Subcutaneous abdominal adipose tissue (tissue), 5 donors: Measurements from ENCODE around the gene ASIC3.

Experiments
- H3K27ac ChIP-seq: one replicate; pipeline ENCODE4 v1.7.0; 2013; ENCODE audit warnings: low read depth, mild to moderate bottlenecking, inconsistent platforms, low read length, moderate library complexity
- H3K27me3 ChIP-seq, 5 donors: one replicate each; pipeline ENCODE4 v1.7.0; 2013; ENCODE audit warnings: low read length in 5 of 5, inconsistent platforms in 1 of 5; ENCODE audit not compliant: control insufficient read depth in 5 of 5, insufficient read depth in 4 of 5
- H3K36me3 ChIP-seq, 5 donors: one replicate each; pipeline ENCODE4 v1.7.0; 2013; ENCODE audit warnings: low read length in 5 of 5; ENCODE audit not compliant: control insufficient read depth in 5 of 5, insufficient read depth in 5 of 5
- H3K4me1 ChIP-seq, 5 donors: one replicate each; pipeline ENCODE4 v1.7.0; 2013; ENCODE audit warnings: low read length in 5 of 5, mild to moderate bottlenecking in 3 of 5, moderate library complexity in 1 of 5; ENCODE audit not compliant: control insufficient read depth in 5 of 5, insufficient read depth in 5 of 5
- H3K4me3 ChIP-seq, 5 donors: one replicate each; pipeline ENCODE4 v1.7.0; 2013; ENCODE audit warnings: low read length in 5 of 5, low read depth in 1 of 5
- H3K9ac ChIP-seq, 5 donors: one replicate each; pipeline ENCODE4 v1.7.0; 2013; ENCODE audit warnings: low read length in 5 of 5, mild to moderate bottlenecking in 4 of 5, moderate library complexity in 3 of 5
- H3K9me3 ChIP-seq, 5 donors: one replicate each; pipeline ENCODE4 v1.7.0; 2013; ENCODE audit warnings: low read length in 5 of 5; ENCODE audit not compliant: control insufficient read depth in 5 of 5
- donor health status: healthy.
- donor health status: healthy.
- donor health status: healthy.
- donor health status: healthy.
- donor health status: healthy.

Gene ASIC3

DNA sequence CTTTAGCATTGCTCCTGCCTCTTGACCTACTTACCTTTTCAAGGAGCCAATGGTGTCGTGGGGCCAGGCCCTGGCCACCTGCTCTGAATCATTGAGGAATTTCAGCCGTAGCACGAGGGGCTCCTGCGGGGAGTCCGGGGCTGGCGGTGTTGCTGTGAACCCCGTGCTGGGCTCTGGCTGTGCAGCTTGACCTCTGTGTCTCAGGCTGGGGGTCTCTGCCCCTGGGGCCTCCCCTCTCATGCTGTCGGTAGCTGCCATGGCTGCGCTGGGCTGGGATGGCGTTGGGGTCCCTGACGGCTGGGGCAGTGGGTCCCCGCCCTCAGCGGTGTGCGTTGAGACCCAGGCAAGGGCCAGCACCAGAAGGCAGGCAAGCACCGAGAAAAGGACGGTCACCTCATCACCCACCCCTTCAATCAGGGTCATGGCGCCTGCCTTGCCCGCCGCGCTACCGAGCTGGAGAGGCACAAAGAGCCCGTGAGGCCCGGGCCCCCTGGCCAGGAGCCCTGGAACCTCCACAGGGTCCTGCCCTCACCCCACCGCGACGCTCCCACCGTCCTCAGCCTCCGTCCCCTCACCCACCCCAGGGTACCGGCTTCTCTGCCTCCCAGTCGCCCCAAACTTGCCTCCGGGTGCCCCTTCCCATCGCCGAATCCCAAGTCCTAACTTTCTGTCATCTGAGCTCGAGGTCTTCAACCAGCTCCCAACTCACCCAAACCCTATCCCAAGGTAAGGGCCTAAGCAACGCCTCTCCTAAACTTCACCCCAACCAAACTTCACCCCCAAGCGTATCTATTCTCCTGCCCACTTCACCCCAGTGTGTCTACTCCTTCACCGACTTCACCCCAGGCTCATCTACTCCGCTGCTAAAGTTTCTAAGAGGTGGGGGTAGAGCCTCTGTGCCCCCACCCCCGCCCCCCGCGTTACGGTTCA, 34.1 kb downstream of the ASIC3 start:
- peaks cover 0 to 7% (median 0%) of the 10 kb centered on the region in 5 donors for H3K36me3 ChIP-seq
- peak overlapping the region; percentile 38 to 86 (median 82) for H3K9ac ChIP-seq
- H3K9me3 ChIP-seq: no peaks in the 10 kb centered on the region
- H3K4me1 ChIP-seq: peaks cover 4 to 72% (median 61%) of the 10 kb centered on the region in 5 donors
- no peaks in the 10 kb centered on the region for H3K27me3 ChIP-seq
- peak overlapping the region; percentile 66 to 95 (median 80) for H3K4me3 ChIP-seq
- H3K27ac ChIP-seq: peak overlapping the region; percentile 94

DNA sequence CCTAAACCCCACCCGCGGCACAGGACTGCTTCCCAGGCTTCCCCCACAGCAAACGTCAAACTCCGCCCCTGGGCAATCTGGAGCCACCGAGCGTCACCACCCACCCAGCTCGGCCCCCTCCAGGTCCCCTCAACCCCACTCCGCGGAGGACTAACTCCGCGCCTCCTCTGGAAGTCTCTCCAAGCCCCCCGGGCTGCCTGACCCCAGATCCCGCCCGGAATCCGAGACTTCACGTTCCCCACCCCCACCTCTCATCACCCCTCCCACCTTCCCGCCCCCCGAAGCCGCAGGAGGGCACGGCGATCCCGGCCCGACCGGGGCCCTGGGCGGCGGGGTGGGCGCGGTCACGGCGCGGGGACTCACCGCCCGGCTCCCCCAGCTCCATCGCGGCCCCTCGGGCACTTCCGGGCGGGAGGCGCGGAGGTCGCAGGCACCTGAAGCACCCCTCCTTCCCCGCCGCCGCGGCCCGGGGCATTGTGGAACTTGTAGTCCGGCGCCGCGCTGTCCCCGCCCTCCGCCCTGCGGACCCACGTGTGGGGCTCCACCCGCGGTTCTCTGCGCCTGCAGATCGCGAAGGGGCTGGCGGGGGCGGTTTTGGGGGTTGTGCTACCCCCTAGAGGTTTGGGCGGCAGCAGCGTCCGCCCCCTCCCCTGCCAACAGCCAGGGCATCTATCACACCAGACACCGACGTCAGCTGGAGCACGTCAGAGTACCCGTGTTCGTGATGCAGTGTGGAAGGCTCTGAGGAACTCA, 34.9 kb downstream of the ASIC3 start, which contains the start of gene TMUB1:
Gene TMUB1 (minus strand): TSS at position 423 of the 753 bp plus-strand sequence. CDS start 930 bp downstream, outside the sequence.
- Histone ChIP-seq H3K9me3 (no peaks in the 10 kb centered on the region), H3K4me3 (peak within 1 kb of the TSS; percentile 66 to 95 (median 72)), H3K9ac (peak within 1 kb of the TSS; percentile 38 to 86 (median 82)), H3K36me3 (peaks cover 0 to 4% (median 0%) of the 10 kb centered on the region in 5 donors), H3K27ac (peak within 1 kb of the TSS; percentile 94), H3K4me1 (peaks cover 8 to 75% (median 67%) of the 10 kb centered on the region in 5 donors), H3K27me3 (no peaks in the 10 kb centered on the region)

DNA sequence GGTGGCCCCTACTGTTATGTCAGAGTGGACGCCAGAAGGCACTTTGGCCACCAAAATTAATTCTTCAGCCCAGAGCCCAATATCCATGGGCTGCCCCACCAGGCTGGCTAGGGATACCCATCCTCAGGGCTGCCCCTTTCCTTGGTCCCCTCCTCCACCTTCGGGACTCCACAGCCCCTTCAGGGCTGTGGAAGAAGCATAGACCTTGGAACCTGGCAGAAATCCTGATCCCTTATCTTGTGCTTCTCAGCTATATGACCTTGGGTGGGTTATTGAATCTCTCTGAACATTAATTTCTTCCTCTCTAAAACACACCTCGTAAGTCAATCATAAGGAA, 35.5 kb downstream of the ASIC3 start:
- Histone ChIP-seq H3K9ac (peak overlapping the region in 2 of 5 donors; percentile 28 to 30), H3K36me3 (peaks cover 0 to 4% (median 0%) of the 10 kb centered on the region in 5 donors), H3K27me3 (no peaks in the 10 kb centered on the region), H3K4me3 (peak overlapping the region; percentile 10 to 95 (median 71)), H3K4me1 (peaks cover 8 to 75% (median 67%) of the 10 kb centered on the region in 5 donors), H3K27ac (no peak overlapping the region), H3K9me3 (no peaks in the 10 kb centered on the region)

DNA sequence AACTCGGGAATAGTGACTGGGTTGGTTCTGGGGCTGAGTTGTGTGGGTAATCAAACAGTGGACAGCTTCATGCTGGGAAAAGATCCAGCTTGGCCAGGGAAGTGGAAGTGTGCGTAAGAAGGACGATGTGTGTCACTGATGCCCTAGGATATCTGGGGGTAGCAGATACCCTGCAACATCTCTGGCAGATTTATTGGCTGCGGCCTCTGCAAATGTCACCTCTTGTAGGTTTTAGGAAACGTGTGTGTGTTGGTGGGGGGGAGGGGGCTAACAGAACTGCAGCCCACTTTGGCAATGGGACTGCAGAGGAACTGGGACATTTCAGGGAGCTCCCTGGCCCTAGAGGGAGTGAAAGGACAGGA, 37.0 kb downstream of the ASIC3 start:
- Histone ChIP-seq H3K36me3 (no peaks in the 10 kb centered on the region), H3K4me3 (peak overlapping the region in 4 of 5 donors; percentile 57 to 72 (median 63))

DNA sequence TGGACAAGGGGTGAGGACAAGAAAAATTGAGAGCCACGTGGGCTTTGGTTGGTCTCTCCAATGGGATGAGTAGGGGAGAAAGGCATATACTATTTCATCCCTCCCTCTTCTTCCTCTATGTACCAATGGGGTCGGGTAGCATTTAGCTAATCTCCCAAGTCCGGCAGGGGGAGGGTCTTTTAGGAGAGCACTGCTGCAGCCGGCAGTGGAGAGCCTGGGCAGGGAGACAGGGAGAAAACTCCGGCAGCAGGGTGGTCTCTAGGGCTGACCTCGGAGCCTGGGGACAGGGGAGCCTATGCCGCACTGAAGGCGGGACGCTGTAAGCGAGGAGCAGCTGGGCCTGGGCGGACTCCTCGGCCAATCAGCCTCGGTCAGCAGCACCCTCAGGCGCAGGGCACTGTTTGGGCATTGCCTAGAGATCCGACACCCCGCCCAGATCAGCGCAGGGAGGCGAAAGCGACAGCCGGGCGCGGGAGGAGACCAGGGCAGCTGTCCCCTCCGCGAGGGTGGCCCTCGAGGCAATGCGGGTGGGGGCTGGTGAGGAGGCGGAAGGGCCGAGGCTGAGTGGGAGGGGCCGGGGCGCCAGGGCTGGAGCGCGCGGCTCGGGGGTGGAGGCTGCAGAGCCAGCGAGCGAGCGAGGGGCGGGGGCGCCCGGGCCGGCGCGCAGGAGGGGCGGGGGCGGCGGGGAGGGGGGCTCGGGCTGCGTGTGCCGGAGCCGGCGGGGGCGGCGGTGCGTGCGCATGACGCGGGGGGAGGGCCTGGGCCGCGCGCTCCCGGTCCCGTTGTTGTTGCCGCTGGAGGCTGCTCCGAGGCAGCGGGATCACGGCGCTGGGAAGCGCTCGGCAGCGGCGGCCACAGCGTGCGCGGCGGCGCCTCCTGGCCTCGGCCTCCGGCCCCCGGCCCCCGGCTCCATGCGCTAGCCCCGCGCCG, 37.6 kb downstream of the ASIC3 start, which contains the start of gene AGAP3:
Gene AGAP3 (plus strand): TSS at position 785 of the 930 bp plus-strand sequence. CDS start 267 bp downstream, outside the sequence.
- no peaks in the 10 kb centered on the region for H3K9me3 ChIP-seq
- H3K4me1 ChIP-seq: peaks cover 13 to 78% (median 73%) of the 10 kb centered on the region in 5 donors
- H3K27ac ChIP-seq: peak within 1 kb of the TSS; percentile 99
- H3K36me3 ChIP-seq: no peaks in the 10 kb centered on the region
- H3K27me3 ChIP-seq: no peaks in the 10 kb centered on the region
- peak within 1 kb of the TSS; percentile 38 to 93 (median 77) for H3K9ac ChIP-seq
- H3K4me3 ChIP-seq: peak within 1 kb of the TSS; percentile 57 to 91 (median 77)

More for the DNA sequence above, 37.0 kb downstream of the ASIC3 start:
- Histone ChIP-seq H3K27me3 (no peaks in the 10 kb centered on the region), H3K27ac (peak overlapping the region; percentile 84), H3K4me1 (peaks cover 12 to 75% (median 69%) of the 10 kb centered on the region in 5 donors), H3K9ac (peak overlapping the region in 4 of 5 donors; percentile 32 to 76 (median 69)), H3K9me3 (no peaks in the 10 kb centered on the region)

DNA sequence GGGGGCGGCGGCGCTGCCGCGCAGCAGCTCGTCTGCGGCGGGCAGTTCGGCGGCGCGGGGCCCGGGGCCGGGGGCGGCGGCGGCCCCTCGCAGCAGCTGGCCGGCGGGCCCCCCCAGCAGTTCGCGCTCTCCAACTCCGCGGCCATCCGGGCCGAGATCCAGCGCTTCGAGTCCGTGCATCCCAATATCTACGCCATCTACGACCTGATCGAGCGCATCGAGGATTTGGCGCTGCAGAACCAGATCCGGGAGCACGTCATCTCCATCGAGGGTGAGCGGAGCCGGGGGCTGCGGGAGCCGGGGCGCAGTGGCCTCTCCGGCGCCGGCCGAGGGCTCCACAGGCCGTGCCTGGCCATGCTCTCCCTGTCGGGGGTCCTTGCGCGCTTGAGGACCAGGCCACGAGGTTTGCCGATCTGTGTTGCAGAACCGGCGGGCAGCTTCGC, 38.5 kb downstream of the ASIC3 start:
- H3K27ac ChIP-seq: peak overlapping the region; percentile 99
- peaks cover 20 to 78% (median 73%) of the 10 kb centered on the region in 5 donors for H3K4me1 ChIP-seq
- peaks cover 0 to 1% (median 0%) of the 10 kb centered on the region in 5 donors for H3K36me3 ChIP-seq
- no peaks in the 10 kb centered on the region for H3K9me3 ChIP-seq
- H3K4me3 ChIP-seq: peak overlapping the region; percentile 48 to 91 (median 77)
- no peaks in the 10 kb centered on the region for H3K27me3 ChIP-seq
- H3K9ac ChIP-seq: peak overlapping the region; percentile 38 to 93 (median 77)

DNA sequence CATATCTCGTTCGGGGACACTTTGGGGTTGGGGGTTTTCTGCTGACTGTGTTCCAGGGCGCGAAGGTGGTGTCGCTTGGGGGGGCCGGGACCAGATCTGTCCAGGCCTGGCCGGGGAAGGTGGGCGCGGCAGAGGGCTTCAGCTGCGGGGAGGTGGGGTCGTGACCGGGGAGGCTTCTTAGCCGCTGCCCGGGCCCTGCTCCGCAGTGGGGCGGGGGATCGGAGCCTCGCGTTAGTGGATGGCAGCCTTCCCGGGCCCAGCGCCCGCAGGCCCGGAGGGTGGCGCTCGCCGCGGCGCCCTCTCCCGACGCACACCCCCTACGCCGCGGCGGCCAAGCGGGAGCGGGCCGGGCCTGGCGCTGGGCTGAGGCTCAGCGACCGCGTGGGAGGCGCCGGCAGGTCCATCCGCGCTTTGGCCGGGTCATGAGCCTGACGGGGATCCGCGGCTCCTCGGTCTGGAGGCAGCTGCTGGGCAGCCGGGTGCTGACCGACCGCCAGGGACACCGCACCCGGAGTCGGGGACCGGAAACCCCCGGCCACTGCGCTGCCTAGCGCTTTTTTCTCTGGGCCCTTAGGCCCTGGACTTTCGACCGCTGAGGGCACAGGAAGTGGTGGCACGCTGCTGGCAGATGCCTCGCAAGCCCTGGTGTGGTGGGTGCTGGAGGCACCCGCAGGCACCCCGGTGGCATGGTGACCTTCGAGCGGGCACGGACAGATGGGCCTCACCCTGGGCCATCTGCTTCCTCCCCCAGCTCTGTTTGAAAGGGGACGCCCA, 39.1 kb downstream of the ASIC3 start:
- Histone ChIP-seq H3K4me1 (peaks cover 20 to 78% (median 73%) of the 10 kb centered on the region in 5 donors), H3K9me3 (no peaks in the 10 kb centered on the region), H3K27ac (peak overlapping the region; percentile 99), H3K36me3 (peaks cover 0 to 7% (median 0%) of the 10 kb centered on the region in 5 donors), H3K4me3 (peak overlapping the region; percentile 61 to 91 (median 77)), H3K9ac (peak overlapping the region; percentile 74 to 95 (median 93)), H3K27me3 (no peaks in the 10 kb centered on the region)

DNA sequence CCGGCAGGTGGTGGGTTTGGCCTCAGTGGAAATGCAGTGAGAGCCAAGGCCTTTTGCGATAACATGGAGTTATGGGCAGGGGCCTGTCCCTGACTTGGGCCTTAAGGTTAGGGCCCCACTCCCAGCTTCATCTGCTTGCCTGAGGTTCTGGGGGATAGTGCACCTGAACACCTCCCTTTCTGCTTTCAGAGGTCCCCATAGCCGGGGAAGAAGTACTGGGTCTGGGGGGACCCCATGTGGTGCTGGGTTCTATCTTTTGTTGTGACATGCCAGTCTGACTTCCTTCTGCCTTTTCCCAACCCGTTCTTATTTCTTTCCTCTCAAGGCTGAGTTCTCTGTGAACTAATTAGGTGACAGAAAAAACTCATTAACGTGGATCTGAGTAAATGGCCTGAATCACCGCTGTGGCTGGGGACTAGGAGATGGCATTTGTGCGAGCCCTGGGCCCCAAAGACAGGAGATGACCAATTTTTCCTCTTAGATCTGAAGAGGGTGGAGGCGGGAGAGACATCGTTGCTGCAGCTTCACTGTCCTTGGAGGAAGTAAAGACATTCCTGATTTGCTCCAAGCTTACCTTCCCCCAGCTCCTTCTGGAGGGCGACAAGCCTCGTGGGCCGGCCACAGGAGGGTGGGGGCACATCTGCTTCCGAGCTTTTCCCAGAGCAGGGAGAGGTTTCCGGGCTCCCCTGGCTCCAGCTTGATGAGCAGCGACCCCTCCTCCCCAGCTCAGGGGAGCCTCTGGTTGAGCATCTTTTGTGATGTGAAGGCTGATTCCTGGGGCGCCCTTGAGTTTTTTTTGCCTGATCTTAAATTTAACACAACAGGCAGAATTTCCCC, 39.9 kb downstream of the ASIC3 start:
- Histone ChIP-seq H3K27ac (peak overlapping the region; percentile 99), H3K27me3 (no peaks in the 10 kb centered on the region), H3K36me3 (peaks cover 0 to 7% (median 0%) of the 10 kb centered on the region in 5 donors), H3K9ac (peak overlapping the region; percentile 74 to 95 (median 93)), H3K4me1 (peaks cover 25 to 82% (median 77%) of the 10 kb centered on the region in 5 donors), H3K9me3 (no peaks in the 10 kb centered on the region), H3K4me3 (peak overlapping the region; percentile 61 to 91 (median 77))
